IMR-90 (cell line): ENCODE data around the gene MEF2D. TPM values are rescaled to one million over a fixed set of nuclear protein-coding genes. Genes with fewer than 3 reads are reported as not detected.

Experiments used
- ATAC-seq: fragments of 200-7000 bp; cut with Tn5 transposase; 2 replicates; pipeline ENCODE4 v1.9.1; 2020; ENCODE audit warnings: low read depth, mild to moderate bottlenecking, moderate library complexity
- BruUV-seq: library from RNA; stranded (reverse); fragments of 400-500 nt; replicated peaks from 2 replicates; lab custom pipeline; 2021; lab: Mats Ljungman, UMichigan
- CTCF ChIA-PET: fragments of 300-600 bp; formaldehyde crosslinking; extraction: SDS; loops from one replicate; lab custom pipeline; 2021; ENCODE audit warnings: antibody characterized with exemption; lab: Yijun Ruan, JAX
- POLR2A ChIA-PET: fragments of 300-600 bp; sonication (Branson Sonifier 250); formaldehyde crosslinking; loops from one replicate; lab custom pipeline; 2022; ENCODE audit warnings: antibody characterized with exemption; ENCODE audit not compliant: unreplicated experiment; lab: Charles Lee
- DNase-seq: peaks from one replicate; pipeline ENCODE4 v3.0.0; 2013
- H2AFZ ChIP-seq: replicated peaks from 2 replicates; pipeline ENCODE3; 2013; ENCODE audit warnings: low read length, mild to moderate bottlenecking; ENCODE audit not compliant: poor library complexity
- H2AK5ac ChIP-seq: 2 replicates; pipeline ENCODE4 v1.6.1; 2013; ENCODE audit warnings: low read depth, low read length, inconsistent platforms
- H2AK9ac ChIP-seq: replicated peaks from 2 replicates; pipeline ENCODE3; 2013; ENCODE audit warnings: mild to moderate bottlenecking, low read depth, low read length, moderate library complexity; ENCODE audit not compliant: poor library complexity
- H2BK120ac ChIP-seq: 2 replicates; pipeline ENCODE4 v1.6.1; 2013; ENCODE audit warnings: low read depth, low read length, inconsistent platforms
- H2BK15ac ChIP-seq: 3 replicates; pipeline ENCODE4 v1.6.1; 2013; ENCODE audit warnings: low read depth, low read length, inconsistent platforms
- H2BK20ac ChIP-seq: 2 replicates; pipeline ENCODE4 v1.6.1; 2013; ENCODE audit warnings: low read depth, mild to moderate bottlenecking, inconsistent platforms, low read length, moderate library complexity
- H2BK5ac ChIP-seq: 2 replicates; pipeline ENCODE4 v1.6.1; 2013; ENCODE audit warnings: mild to moderate bottlenecking, low read depth, low read length, inconsistent platforms; ENCODE audit not compliant: poor library complexity, severe bottlenecking
- H3K14ac ChIP-seq: replicated peaks from 2 replicates; pipeline ENCODE4 v1.6.1; 2013; ENCODE audit warnings: low read depth, low read length, inconsistent platforms
- H3K18ac ChIP-seq: 2 replicates; pipeline ENCODE4 v1.6.1; 2013; ENCODE audit warnings: low read depth, low read length, control low read depth
- H3K23ac ChIP-seq: 2 replicates; pipeline ENCODE4 v1.6.1; 2013; ENCODE audit warnings: low read depth, low read length, inconsistent platforms
- H3K27ac ChIP-seq: 2 replicates; pipeline ENCODE4 v1.5.1; 2013; ENCODE audit warnings: mild to moderate bottlenecking, control low read depth, low read length; ENCODE audit not compliant: insufficient read depth
- H3K27me3 ChIP-seq: 2 replicates; pipeline ENCODE4 v1.6.1; 2013; ENCODE audit warnings: low read length; ENCODE audit not compliant: control insufficient read depth, insufficient read depth
- H3K36me3 ChIP-seq: 2 replicates; pipeline ENCODE4 v1.6.1; 2013; ENCODE audit warnings: low read length, mixed read lengths; ENCODE audit not compliant: control insufficient read depth, insufficient read depth
- H3K4ac ChIP-seq: 2 replicates; pipeline ENCODE4 v1.6.1; 2013; ENCODE audit warnings: low read depth, low read length, inconsistent platforms
- H3K4me1 ChIP-seq: 2 replicates; pipeline ENCODE4 v1.6.1; 2013; ENCODE audit warnings: low read length, mixed read lengths; ENCODE audit not compliant: control insufficient read depth, insufficient read depth
- H3K4me2 ChIP-seq: 2 replicates; pipeline ENCODE4 v1.6.1; 2013; ENCODE audit warnings: low read depth, mild to moderate bottlenecking, control low read depth, low read length, moderate library complexity
- H3K4me3 ChIP-seq: 2 replicates; pipeline ENCODE4 v1.5.1; 2013; ENCODE audit warnings: low read depth, mild to moderate bottlenecking, control low read depth, low read length, moderate library complexity; ENCODE audit not compliant: insufficient read depth
- H3K56ac ChIP-seq: 2 replicates; pipeline ENCODE4 v1.6.1; 2013; ENCODE audit warnings: low read length, inconsistent platforms; ENCODE audit not compliant: insufficient read depth; ENCODE audit errors: extremely low read depth
- H3K79me1 ChIP-seq, 2 experiments: 2 replicates each; pipeline ENCODE4 v1.6.1; 2013; ENCODE audit warnings: low read length in 2 of 2, inconsistent platforms in 1 of 2, low read depth in 1 of 2
- H3K9ac ChIP-seq: 2 replicates; pipeline ENCODE4 v1.6.1; 2013; ENCODE audit warnings: low read depth, low read length, control low read depth
- H3K9me1 ChIP-seq: 2 replicates; pipeline ENCODE4 v1.6.1; 2013; ENCODE audit warnings: low read length, inconsistent platforms; ENCODE audit not compliant: insufficient read depth
- H3K9me3 ChIP-seq: 2 replicates; pipeline ENCODE4 v1.6.1; 2013; ENCODE audit warnings: low read length; ENCODE audit not compliant: control insufficient read depth, insufficient read depth
- H4K20me1 ChIP-seq: 2 replicates; pipeline ENCODE4 v1.6.1; 2013; ENCODE audit warnings: low read length, inconsistent platforms; ENCODE audit not compliant: insufficient read depth
- H4K5ac ChIP-seq: 2 replicates; pipeline ENCODE4 v1.6.1; 2013; ENCODE audit warnings: mild to moderate bottlenecking, low read depth, low read length, control low read depth
- H4K8ac ChIP-seq, 2 experiments: 2 replicates each; pipeline ENCODE4 v1.6.1; 2013; ENCODE audit warnings: low read depth in 2 of 2, low read length in 2 of 2, control low read depth in 1 of 2, inconsistent platforms in 1 of 2
- H4K91ac ChIP-seq: 2 replicates; pipeline ENCODE4 v1.6.1; 2013; ENCODE audit warnings: low read depth, low read length, inconsistent platforms; ENCODE audit not compliant: insufficient read depth
- BHLHE40 ChIP-seq: fragments of 150-350 bp; IDR thresholded peaks from 2 replicates; pipeline ENCODE4 v1.6.1; 2016; ENCODE audit warnings: mild to moderate bottlenecking, low read depth, low read length
- CEBPB ChIP-seq: IDR thresholded peaks from 2 replicates; pipeline ENCODE4 v1.6.1; 2012; ENCODE audit warnings: low read depth, low read length, improper control_type of control experiment
- CTCF ChIP-seq: conservative IDR thresholded peaks from 2 replicates; pipeline ENCODE4 v1.5.1; 2012; ENCODE audit warnings: mild to moderate bottlenecking, low read depth, low read length, improper control_type of control experiment
- ELK1 ChIP-seq: fragments of 150-350 bp; IDR thresholded peaks from 2 replicates; pipeline ENCODE4 v1.6.1; 2016; ENCODE audit warnings: low read depth, mild to moderate bottlenecking, low read length, moderate library complexity, borderline replicate concordance
- FOS ChIP-seq: fragments of 150-350 bp; IDR thresholded peaks from 2 replicates; pipeline ENCODE4 v1.6.1; 2016; ENCODE audit warnings: low read depth, low read length
- MAZ ChIP-seq: IDR thresholded peaks from 2 replicates; pipeline ENCODE4 v1.6.1; 2012; ENCODE audit warnings: low read depth, mild to moderate bottlenecking, low read length, improper control_type of control experiment, moderate library complexity, borderline replicate concordance
- MXI1 ChIP-seq: IDR thresholded peaks from 2 replicates; pipeline ENCODE4 v1.6.1; 2012; ENCODE audit warnings: low read depth, mild to moderate bottlenecking, low read length, moderate library complexity, borderline replicate concordance
- NFE2L2 ChIP-seq: fragments of 150-350 bp; IDR thresholded peaks from 2 replicates; pipeline ENCODE4 v1.6.1; 2016; ENCODE audit warnings: low read depth, mild to moderate bottlenecking, low read length
- RCOR1 ChIP-seq: IDR thresholded peaks from 2 replicates; pipeline ENCODE4 v1.6.1; 2012; ENCODE audit warnings: mild to moderate bottlenecking, low read length, improper control_type of control experiment; ENCODE audit not compliant: insufficient replicate concordance
- SMC3 ChIP-seq: fragments of 150-350 bp; IDR thresholded peaks from 2 replicates; pipeline ENCODE4 v1.6.1; 2016; ENCODE audit warnings: low read depth, mild to moderate bottlenecking, antibody characterized with exemption, low read length, moderate library complexity
- USF2 ChIP-seq: fragments of 150-350 bp; IDR thresholded peaks from 2 replicates; pipeline ENCODE4 v1.6.1; 2017; ENCODE audit warnings: mild to moderate bottlenecking, antibody characterized with exemption, low read length, low read depth
- whole genome bisulfite sequencing, 2 experiments: methylation state at CpG; one replicate each; pipeline versions ENCODE4 v1.1.5 to v1.1.7; 2013; ENCODE audit warnings: missing lambda C conversion rate in 2 of 2; ENCODE audit not compliant: insufficient read length in 1 of 2; ENCODE audit errors: extremely low coverage in 2 of 2; 5-methylcytosine and 5-hydroxymethylcytosine counted together
- dilution Hi-C: fragments of 300-500 bp; cut with HindIII; formaldehyde crosslinking; loops from one replicate; pipeline ENCODE4 v1.14.3; 2018; ENCODE audit warnings: low sequenced_read_pairs; ENCODE audit not compliant: unreplicated experiment
- in situ Hi-C: fragments of 300-500 bp; cut with MboI; formaldehyde crosslinking; loops from 3 replicates; pipeline ENCODE4 v1.14.3; 2019; ENCODE audit warnings: low sequenced_read_pairs, inconsistent platforms, mixed read lengths
- intact Hi-C: fragments of 100-400 bp; cut with micrococcal nuclease; formaldehyde crosslinking; loops from 2 replicates; pipeline ENCODE4 v1.10.0; 2022
- polyA plus RNA-seq, 3 experiments: library from polyadenylated mRNA; depleted of rRNA; stranded (reverse); fragments of >200 nt; gene quantifications; 2 replicates each; pipeline ENCODE4 v1.2.3, GENCODE V29; 2012; ENCODE audit warnings: low replicate concordance in 1 of 3
- total RNA-seq: library from RNA; depleted of rRNA; stranded (reverse); fragments of >200 nt; gene quantifications from 2 replicates; pipeline ENCODE4 v1.2.3, GENCODE V29; 2012

Gene MEF2D
- total and polyA plus RNA-seq, 2 of the 4 experiments (the other 2 are of a cell fraction): 2.9 to 20.0 TPM

GRCh38 chr1:156483397-156483796 is 17.2 kb downstream of the MEF2D start:
- no peak overlapping the region for H3K4me3 ChIP-seq
- no peak overlapping the region for H2BK15ac ChIP-seq
- ChIA-PET POLR2A (no interaction called here), CTCF (no interaction called here)
- H2AK9ac ChIP-seq: no peak overlapping the region
- H2AFZ ChIP-seq: no peak overlapping the region
- no peak overlapping the region for H3K9ac ChIP-seq
- no peaks in the 10 kb centered on the region for H3K27me3 ChIP-seq
- H3K4me1 ChIP-seq: peaks cover 11% of the 10 kb centered on the region
- H2BK20ac ChIP-seq: no peak overlapping the region
- no peaks in the 10 kb centered on the region for H3K9me3 ChIP-seq
- H3K4me2 ChIP-seq: no peak overlapping the region
- intact Hi-C loops (loop anchor here (5.0 kb wide), 1 partner anchor 109 kb away; the partner anchor contains the start of gene NAXE), in situ Hi-C loops (no loop called here), dilution Hi-C loops (no loop called here)
- no peak overlapping the region for H3K56ac ChIP-seq
- no peak overlapping the region for H3K14ac ChIP-seq
- H4K20me1 ChIP-seq: peaks cover 93% of the 10 kb centered on the region
- TF ChIP-seq NFE2L2: no peak
- no peak for TF ChIP-seq RCOR1
- no peak for TF ChIP-seq BHLHE40
- no peak for TF ChIP-seq MXI1
- TF ChIP-seq MAZ: no peak
- no peak for TF ChIP-seq SMC3
- no peak for TF ChIP-seq ELK1
- TF ChIP-seq CEBPB: no peak
- no peak for TF ChIP-seq FOS
- TF ChIP-seq USF2: no peak
- no peak for TF ChIP-seq CTCF
- H3K9me1 ChIP-seq: peaks cover 45% of the 10 kb centered on the region
- no peak overlapping the region for H4K8ac ChIP-seq
- no peak overlapping the region for H2BK5ac ChIP-seq
- no TSS peak for BruUV-seq
- no peak overlapping the region for H3K4ac ChIP-seq
- DNase-seq (no peak), ATAC-seq (no peak)
- H4K91ac ChIP-seq: no peak overlapping the region
- peaks cover 18 to 98% of the 10 kb centered on the region in 2 experiments; a peak in 3 of 4 replicates for H3K79me1 ChIP-seq
- no peak overlapping the region for H2AK5ac ChIP-seq
- H3K27ac ChIP-seq: no peak overlapping the region
- H3K18ac ChIP-seq: no peak overlapping the region
- no peak overlapping the region for H2BK120ac ChIP-seq
- WGBS, 2 experiments: 94% methylated on average over 2 of the region's 2 CpGs; no CpG with 5 or more reads in 1 of the 2 experiments
- H3K36me3 ChIP-seq: peaks cover 47% of the 10 kb centered on the region
- H3K23ac ChIP-seq: no peak overlapping the region
- no peak overlapping the region for H4K5ac ChIP-seq
